Amygdala (tissue), 56 donors: ENCODE data around the gene HEMK1.

Experiments
- DNase-seq, 56 donors: peaks; one replicate each; lab custom pipeline; 2025; lab: John Stamatoyannopoulos, UW

HEMK1 gene

GRCh38 chr3:50542177-50543034, 26.9 kb upstream of the HEMK1 start:
- peak in 45 of 56 donors; percentile 2 to 86 (median 35) for DNase-seq

- no peak for DNase-seq
Observed at GRCh38 chr3:50545781-50546180, 23.5 kb upstream of the HEMK1 start.

- DNase-seq = no peak
Observed at GRCh38 chr3:50549226-50549625, 20.1 kb upstream of the HEMK1 start.

- DNase-seq = peak in 28 of 56 donors; percentile 1 to 65 (median 17)
Observed at GRCh38 chr3:50550079-50550736, 19.1 kb upstream of the HEMK1 start.

- no peak for DNase-seq
Observed at GRCh38 chr3:50551054-50551659, 18.2 kb upstream of the HEMK1 start.

GRCh38 chr3:50551681-50552435, 17.5 kb upstream of the HEMK1 start:
- no peak for DNase-seq

- no peak for DNase-seq
Observed at GRCh38 chr3:50552598-50552997, 16.7 kb upstream of the HEMK1 start.

- DNase-seq = no peak
Observed at GRCh38 chr3:50554553-50554952, 14.8 kb upstream of the HEMK1 start.

- no peak for DNase-seq
Observed at GRCh38 chr3:50557106-50557505, 12.2 kb upstream of the HEMK1 start.

- no peak for DNase-seq
Observed at GRCh38 chr3:50557915-50558314, 11.4 kb upstream of the HEMK1 start.

- DNase-seq = no peak
Observed at GRCh38 chr3:50559702-50560101, 9.6 kb upstream of the HEMK1 start.

- no peak for DNase-seq
Observed at GRCh38 chr3:50562861-50563260, 6.5 kb upstream of the HEMK1 start.

GRCh38 chr3:50563867-50564266, 5.5 kb upstream of the HEMK1 start:
- DNase-seq = peak in 3 of 56 donors; percentile 15 to 27 (median 21)

GRCh38 chr3:50564321-50564720, 5.0 kb upstream of the HEMK1 start:
- no peak for DNase-seq

GRCh38 chr3:50567011-50567385, 2.3 kb upstream of the HEMK1 start:
- peak in 1 of 56 donors; percentile 33 for DNase-seq

GRCh38 chr3:50567386-50568167, 1.7 kb upstream of the HEMK1 start, which contains the start of gene C3orf18:
TSS of gene C3orf18 (minus strand) at chr3:50567747. CDS start at chr3:50565699, 2,048 bp downstream.
- DNase-seq = peak; percentile 39 to 92 (median 82)

GRCh38 chr3:50570508-50571279, 1.4 kb downstream of the HEMK1 start:
- no peak for DNase-seq

GRCh38 chr3:50571486-50571885, 2.2 kb downstream of the HEMK1 start:
- DNase-seq = no peak

GRCh38 chr3:50572158-50572557, 2.8 kb downstream of the HEMK1 start:
- DNase-seq = peak in 45 of 56 donors; percentile 5 to 75 (median 30)
